Measurements from ENCODE around the gene TMCC2.

- TF ChIP-seq GATA3 (IDR thresholded peaks at IDR 0.05; ENCODE audit: low read depth, low read length) (no peak), GATA2 (IDR thresholded peaks at IDR 0.05; ENCODE audit: low read depth, low read length) (no peak)
These were observed 28.4 kb downstream of the TMCC2 start for GRCh38 chr1:205255941-205256780.

Measured in SH-SY5Y (cell line).